HepG2 (cell line): ENCODE measurements around the gene FGFR3. TPM values are rescaled to one million over a fixed set of nuclear protein-coding genes. Genes with fewer than 3 reads are reported as not detected.

Source experiments
- ARNT ChIP-seq: fragments of 450-650 bp; IDR thresholded peaks from 2 replicates; pipeline ENCODE4 v1.6.1; 2017
- CREM ChIP-seq, 2 experiments: sonication (generic) in 1 of 2; formaldehyde crosslinking in 1 of 2; IDR thresholded peaks; 2 replicates each; pipeline versions ENCODE4 v1.4.0 to v1.6.1; 2016 to 2020; ENCODE audit warnings: antibody characterized with exemption in 1 of 2, mild to moderate bottlenecking in 1 of 2, missing genetic modification reagents in 1 of 2
- GTF3A ChIP-seq: sonication (generic); formaldehyde crosslinking; conservative IDR thresholded peaks from 2 replicates; pipeline ENCODE4 v1.4.0; 2020; ENCODE audit warnings: mild to moderate bottlenecking, missing genetic modification reagents
- HDAC1 ChIP-seq: sonication (generic); formaldehyde crosslinking; IDR thresholded peaks from 2 replicates; pipeline ENCODE4 v1.5.1; 2020; ENCODE audit warnings: mild to moderate bottlenecking, missing genetic modification reagents
- HOXA9 ChIP-seq: sonication (generic); formaldehyde crosslinking; IDR thresholded peaks from 2 replicates; pipeline ENCODE4 v1.8.1; 2022; ENCODE audit warnings: missing genetic modification reagents, mild to moderate bottlenecking, moderate library complexity, borderline replicate concordance
- IKZF4 ChIP-seq: sonication (generic); formaldehyde crosslinking; IDR thresholded peaks from 2 replicates; pipeline ENCODE4 v1.5.1; 2020; ENCODE audit warnings: borderline replicate concordance, mild to moderate bottlenecking, low read depth, missing genetic modification reagents; ENCODE audit errors: not compliant biosample characterization
- KAT2B ChIP-seq: fragments of 150-350 bp; IDR thresholded peaks from 2 replicates; pipeline ENCODE4 v1.6.1; 2014; ENCODE audit warnings: low read depth, low read length, borderline replicate concordance
- KLF15 ChIP-seq: sonication (generic); formaldehyde crosslinking; IDR thresholded peaks from 2 replicates; pipeline ENCODE4 v1.8.1; 2023; ENCODE audit warnings: borderline replicate concordance, mild to moderate bottlenecking, inconsistent platforms, missing genetic modification reagents, mixed read lengths
- MBNL3 ChIP-seq: fragments of 250-450 bp; sonication (Bioruptor Pico); conservative IDR thresholded peaks from 2 replicates; pipeline ENCODE4 v1.8.0; 2022; ENCODE audit warnings: mild to moderate bottlenecking, inconsistent platforms
- PAWR ChIP-seq: sonication (generic); formaldehyde crosslinking; IDR thresholded peaks from 2 replicates; pipeline ENCODE4 v1.4.0; 2020; ENCODE audit warnings: missing genetic modification reagents, mild to moderate bottlenecking, borderline replicate concordance
- RFXANK ChIP-seq: IDR thresholded peaks from 2 replicates; pipeline ENCODE4 v1.6.1; 2016
- SPEN ChIP-seq: sonication (generic); formaldehyde crosslinking; IDR thresholded peaks from 2 replicates; pipeline ENCODE4 v1.5.1; 2020; ENCODE audit warnings: low read depth, mild to moderate bottlenecking, missing genetic modification reagents
- YY1 ChIP-seq: IDR thresholded peaks from 2 replicates; pipeline ENCODE4 v1.6.1; 2011; ENCODE audit warnings: low read length, low read depth, moderate library complexity, mild to moderate bottlenecking; ENCODE audit not compliant: insufficient read depth, insufficient replicate concordance
- ZNF251 ChIP-seq: sonication (generic); formaldehyde crosslinking; IDR thresholded peaks from 2 replicates; pipeline ENCODE4 v1.9.0; 2021; ENCODE audit warnings: mild to moderate bottlenecking, missing genetic modification reagents
- ZNF260 ChIP-seq: sonication (generic); formaldehyde crosslinking; IDR thresholded peaks from 2 replicates; pipeline ENCODE4 v1.4.0; 2020; ENCODE audit warnings: missing genetic modification reagents, low read depth, mild to moderate bottlenecking, borderline replicate concordance
- ZNF451 ChIP-seq: sonication (generic); formaldehyde crosslinking; IDR thresholded peaks from 2 replicates; pipeline ENCODE4 v1.5.0; 2020; ENCODE audit warnings: mild to moderate bottlenecking, missing genetic modification reagents
- ZNF556 ChIP-seq: sonication (generic); formaldehyde crosslinking; IDR thresholded peaks from 2 replicates; pipeline ENCODE4 v1.4.0; 2020; ENCODE audit warnings: mild to moderate bottlenecking, missing genetic modification reagents, borderline replicate concordance
- ZNF562 ChIP-seq: sonication (generic); formaldehyde crosslinking; IDR thresholded peaks from 2 replicates; pipeline ENCODE4 v1.8.0; 2022; ENCODE audit warnings: missing genetic modification reagents, borderline replicate concordance
- ZNF567 ChIP-seq: sonication (generic); formaldehyde crosslinking; IDR thresholded peaks from 2 replicates; pipeline ENCODE4 v1.8.1; 2023; ENCODE audit warnings: mild to moderate bottlenecking, missing genetic modification reagents, borderline replicate concordance
- ZNF605 ChIP-seq: sonication (generic); formaldehyde crosslinking; IDR thresholded peaks from 2 replicates; pipeline ENCODE4 v1.8.0; 2022; ENCODE audit warnings: mild to moderate bottlenecking, missing genetic modification reagents
- ZNF644 ChIP-seq: IDR thresholded peaks from 2 replicates; pipeline ENCODE4 v1.6.1; 2016; ENCODE audit warnings: low read depth
- polyA plus RNA-seq, 8 experiments: library from polyadenylated mRNA; depleted of rRNA in 3 of 8; stranded (reverse) in 7 of 8; unstranded in 1 of 8; fragments of >200 nt; fragmentation: Illumina TruSeq in 4 of 8; extraction: Trizol in 4 of 8; gene quantifications; 2 replicates each; pipeline versions ENCODE4 v1.2.1 to v1.2.3, GENCODE V29; 2011 to 2016; ENCODE audit warnings: low read depth in 4 of 8, missing spikeins in 1 of 8, mixed read lengths in 1 of 8; ENCODE audit not compliant: insufficient read depth in 1 of 8
- total RNA-seq, 5 experiments: library from RNA; depleted of rRNA; stranded (reverse); fragments of >200 nt; fragmentation: Illumina TruSeq; extraction: Trizol; gene quantifications; 2 replicates each; pipeline ENCODE4 v1.2.3, GENCODE V29; 2016; ENCODE audit warnings: low read depth in 1 of 5
- TF ChIP-seq, protein P1 (sequence below): sonication (generic); formaldehyde crosslinking; IDR thresholded peaks from 2 replicates; pipeline ENCODE4 v1.5.1; 2020; ENCODE audit warnings: missing genetic modification reagents, mild to moderate bottlenecking, borderline replicate concordance
- TF ChIP-seq, protein P2 (sequence below): sonication (generic); formaldehyde crosslinking; IDR thresholded peaks from 2 replicates; pipeline ENCODE4 v1.5.1; 2020; ENCODE audit warnings: mild to moderate bottlenecking, moderate library complexity, missing genetic modification reagents
- TF ChIP-seq, protein P3 (sequence below): sonication (generic); formaldehyde crosslinking; conservative IDR thresholded peaks from 2 replicates; pipeline ENCODE4 v1.8.0; 2022; ENCODE audit warnings: missing genetic modification reagents
- TF ChIP-seq, protein P4 (sequence below): sonication (generic); formaldehyde crosslinking; IDR thresholded peaks from 2 replicates; pipeline ENCODE4 v1.5.0; 2020; ENCODE audit warnings: missing genetic modification reagents

FGFR3 gene
- total and polyA plus RNA-seq, 2 of the 13 experiments (the other 11 are each of a cell fraction or from before 2014, with no cell fraction given) = 103 to 109 TPM

DNA sequence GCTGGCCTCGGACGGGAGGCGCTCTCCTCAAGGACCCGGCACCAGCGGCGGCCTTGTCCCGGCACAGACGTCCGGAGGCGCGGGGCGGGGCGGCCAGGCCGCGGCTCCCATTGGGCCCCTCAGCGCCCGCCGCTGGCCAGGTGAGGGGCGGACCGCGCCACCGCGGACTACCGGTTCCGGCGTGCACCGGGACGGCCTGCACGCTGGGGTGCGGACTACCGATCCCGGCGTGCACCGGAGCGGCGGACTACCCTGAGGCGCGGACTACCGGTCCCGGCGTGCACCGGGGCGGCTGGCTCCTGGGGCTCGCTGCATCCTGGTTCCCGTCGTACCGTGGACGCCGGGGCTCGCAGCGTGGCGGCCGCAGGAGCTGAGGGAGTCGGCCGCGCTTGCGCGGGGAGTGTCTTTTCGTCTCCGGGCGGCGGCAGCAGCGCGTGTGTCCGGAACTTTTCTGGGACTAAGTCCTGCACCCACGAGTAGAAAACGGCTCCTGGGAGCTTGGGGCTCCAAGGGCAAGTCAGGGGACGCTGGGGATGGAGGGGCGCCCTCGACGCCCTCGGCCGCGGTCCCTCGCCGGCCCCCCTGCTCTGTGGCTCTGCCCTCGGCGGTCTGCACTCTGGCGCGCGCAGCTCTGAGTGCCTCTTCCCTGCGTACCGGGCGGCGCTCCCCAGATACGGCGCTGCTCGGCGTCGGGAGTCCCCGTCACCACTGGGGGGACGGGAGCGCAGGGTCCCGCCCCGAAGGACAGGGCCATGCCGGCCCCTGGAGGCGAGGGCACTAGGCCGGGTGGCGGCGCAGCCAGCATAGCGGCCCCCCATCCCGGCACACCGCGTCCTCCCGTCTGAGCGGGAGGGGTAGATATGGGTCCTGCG lies 63.2 kb downstream of the FGFR3 start, which contains the start of gene LETM1 (continued):
- TF ChIP-seq PAWR = no peak
- TF ChIP-seq, protein P1, sequence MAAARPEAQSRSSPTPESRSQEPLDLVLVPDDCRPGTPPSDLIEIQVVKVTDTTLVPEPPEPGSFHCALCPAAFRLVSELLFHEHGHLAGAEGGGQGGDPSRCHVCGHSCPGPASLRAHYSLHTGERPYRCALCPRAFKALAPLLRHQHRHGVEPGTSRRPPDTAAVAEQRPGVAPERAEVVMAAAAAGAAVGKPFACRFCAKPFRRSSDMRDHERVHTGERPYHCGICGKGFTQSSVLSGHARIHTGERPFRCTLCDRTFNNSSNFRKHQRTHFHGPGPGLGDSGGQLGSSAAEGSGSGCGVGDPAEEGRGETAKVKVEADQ (CRISPR knock-in tag) = no peak
- peak; percentile 98 for TF ChIP-seq HDAC1 (CRISPR knock-in tag)
- TF ChIP-seq ZNF562 (CRISPR knock-in tag) = no peak
- TF ChIP-seq ZNF451 (CRISPR knock-in tag) = 0 out of 2 replicates have a peak, but pooled peaks have one; percentile 57
- TF ChIP-seq, protein P2, sequence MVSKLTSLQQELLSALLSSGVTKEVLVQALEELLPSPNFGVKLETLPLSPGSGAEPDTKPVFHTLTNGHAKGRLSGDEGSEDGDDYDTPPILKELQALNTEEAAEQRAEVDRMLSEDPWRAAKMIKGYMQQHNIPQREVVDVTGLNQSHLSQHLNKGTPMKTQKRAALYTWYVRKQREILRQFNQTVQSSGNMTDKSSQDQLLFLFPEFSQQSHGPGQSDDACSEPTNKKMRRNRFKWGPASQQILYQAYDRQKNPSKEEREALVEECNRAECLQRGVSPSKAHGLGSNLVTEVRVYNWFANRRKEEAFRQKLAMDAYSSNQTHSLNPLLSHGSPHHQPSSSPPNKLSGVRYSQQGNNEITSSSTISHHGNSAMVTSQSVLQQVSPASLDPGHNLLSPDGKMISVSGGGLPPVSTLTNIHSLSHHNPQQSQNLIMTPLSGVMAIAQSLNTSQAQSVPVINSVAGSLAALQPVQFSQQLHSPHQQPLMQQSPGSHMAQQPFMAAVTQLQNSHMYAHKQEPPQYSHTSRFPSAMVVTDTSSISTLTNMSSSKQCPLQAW (CRISPR knock-in tag) = peak; percentile 19; the same call in 1 of the 2 replicates
- peak; percentile 85; the same call in 1 of the 2 replicates for TF ChIP-seq ZNF556 (CRISPR knock-in tag)
- TF ChIP-seq CREM (IDR thresholded peaks at IDR 0.05) = peak; percentile 64
- no peak for TF ChIP-seq CREM (CRISPR knock-in tag; IDR thresholded peaks at IDR 0.05)
- no peak for TF ChIP-seq ZNF644 (CRISPR knock-in tag)
- no peak for TF ChIP-seq ZNF260 (CRISPR knock-in tag)
- TF ChIP-seq, protein P3, sequence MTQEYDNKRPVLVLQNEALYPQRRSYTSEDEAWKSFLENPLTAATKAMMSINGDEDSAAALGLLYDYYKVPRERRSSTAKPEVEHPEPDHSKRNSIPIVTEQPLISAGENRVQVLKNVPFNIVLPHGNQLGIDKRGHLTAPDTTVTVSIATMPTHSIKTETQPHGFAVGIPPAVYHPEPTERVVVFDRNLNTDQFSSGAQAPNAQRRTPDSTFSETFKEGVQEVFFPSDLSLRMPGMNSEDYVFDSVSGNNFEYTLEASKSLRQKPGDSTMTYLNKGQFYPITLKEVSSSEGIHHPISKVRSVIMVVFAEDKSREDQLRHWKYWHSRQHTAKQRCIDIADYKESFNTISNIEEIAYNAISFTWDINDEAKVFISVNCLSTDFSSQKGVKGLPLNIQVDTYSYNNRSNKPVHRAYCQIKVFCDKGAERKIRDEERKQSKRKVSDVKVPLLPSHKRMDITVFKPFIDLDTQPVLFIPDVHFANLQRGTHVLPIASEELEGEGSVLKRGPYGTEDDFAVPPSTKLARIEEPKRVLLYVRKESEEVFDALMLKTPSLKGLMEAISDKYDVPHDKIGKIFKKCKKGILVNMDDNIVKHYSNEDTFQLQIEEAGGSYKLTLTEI (CRISPR knock-in tag) = no peak
- no peak for TF ChIP-seq ZNF251
- TF ChIP-seq GTF3A (CRISPR knock-in tag) = no peak
- peak; percentile 90 for TF ChIP-seq SPEN (CRISPR knock-in tag)
- TF ChIP-seq YY1 = peak; percentile 68
- TF ChIP-seq IKZF4 (CRISPR knock-in tag) = peak; percentile 45
- no peak for TF ChIP-seq KAT2B
- TF ChIP-seq MBNL3 (CRISPR knock-in tag) = no peak
- TF ChIP-seq, protein P4, sequence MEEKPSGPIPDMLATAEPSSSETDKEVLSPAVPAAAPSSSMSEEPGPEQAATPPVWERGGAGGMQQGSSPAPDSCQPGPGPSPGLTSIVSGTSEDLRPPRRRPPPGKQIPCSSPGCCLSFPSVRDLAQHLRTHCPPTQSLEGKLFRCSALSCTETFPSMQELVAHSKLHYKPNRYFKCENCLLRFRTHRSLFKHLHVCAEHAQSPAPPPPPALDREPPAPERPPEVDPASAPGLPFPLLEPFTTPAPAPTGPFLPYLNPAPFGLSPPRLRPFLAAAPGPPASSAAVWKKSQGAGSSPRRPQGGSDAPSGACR (CRISPR knock-in tag) = peak; percentile 82
- no peak for TF ChIP-seq HOXA9 (CRISPR knock-in tag)
- TF ChIP-seq ZNF567 (CRISPR knock-in tag) = no peak; the same call in 1 of the 2 replicates
- TF ChIP-seq RFXANK (CRISPR knock-in tag) = no peak
- TF ChIP-seq ZNF605 (CRISPR knock-in tag) = peak; percentile 64; the same call in 1 of the 2 replicates
- TF ChIP-seq ARNT = no peak
- no peak for TF ChIP-seq KLF15 (CRISPR knock-in tag)
